GM18870 (cell line): ENCODE data around the gene QTRT2.

Source experiments
- ATAC-seq: cut with Tn5 transposase; IDR thresholded peaks from one replicate; pipeline ENCODE4 v1.9.1; 2021; ENCODE audit warnings: moderate library complexity; ENCODE audit not compliant: unreplicated experiment

Gene QTRT2

DNA sequence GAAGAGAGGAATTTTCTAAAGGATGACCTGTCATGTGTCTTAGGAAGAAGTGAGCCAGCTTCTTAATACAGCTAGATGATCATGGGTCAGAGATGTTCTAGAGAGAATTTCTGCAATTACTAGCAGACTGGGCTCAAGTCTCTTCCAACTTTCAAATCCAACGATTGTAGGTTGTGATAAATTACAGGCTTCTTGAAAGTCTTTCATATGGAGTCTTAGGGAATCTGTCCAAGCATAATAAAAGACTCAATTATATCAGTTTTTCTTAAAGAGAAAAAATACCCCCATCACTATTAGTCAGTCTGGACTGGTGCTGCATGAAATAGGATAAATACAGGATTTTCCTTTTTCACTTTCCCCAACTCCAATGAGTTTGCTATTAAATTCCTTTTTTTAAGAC lies 63.2 kb downstream of the QTRT2 start:
- no peak for ATAC-seq

DNA sequence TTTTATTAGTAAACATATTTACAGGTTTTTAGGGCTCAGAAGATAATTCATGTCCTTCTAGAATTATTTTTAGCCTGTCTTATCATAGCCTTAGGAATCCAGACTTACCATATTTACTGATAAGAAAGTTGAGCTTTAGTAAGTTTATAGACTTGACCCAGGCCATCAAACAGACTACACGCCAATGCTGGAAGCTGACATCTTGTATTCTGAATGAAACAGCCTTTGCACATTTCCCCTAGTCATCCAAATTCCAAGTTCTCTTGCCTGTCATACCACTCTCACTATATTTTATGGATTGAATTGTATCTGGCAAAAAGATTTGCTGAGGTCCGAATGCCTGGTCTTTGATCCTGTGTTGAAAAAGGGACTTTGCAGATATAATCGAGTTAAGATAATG lies 63.7 kb downstream of the QTRT2 start:
- no peak for ATAC-seq

DNA sequence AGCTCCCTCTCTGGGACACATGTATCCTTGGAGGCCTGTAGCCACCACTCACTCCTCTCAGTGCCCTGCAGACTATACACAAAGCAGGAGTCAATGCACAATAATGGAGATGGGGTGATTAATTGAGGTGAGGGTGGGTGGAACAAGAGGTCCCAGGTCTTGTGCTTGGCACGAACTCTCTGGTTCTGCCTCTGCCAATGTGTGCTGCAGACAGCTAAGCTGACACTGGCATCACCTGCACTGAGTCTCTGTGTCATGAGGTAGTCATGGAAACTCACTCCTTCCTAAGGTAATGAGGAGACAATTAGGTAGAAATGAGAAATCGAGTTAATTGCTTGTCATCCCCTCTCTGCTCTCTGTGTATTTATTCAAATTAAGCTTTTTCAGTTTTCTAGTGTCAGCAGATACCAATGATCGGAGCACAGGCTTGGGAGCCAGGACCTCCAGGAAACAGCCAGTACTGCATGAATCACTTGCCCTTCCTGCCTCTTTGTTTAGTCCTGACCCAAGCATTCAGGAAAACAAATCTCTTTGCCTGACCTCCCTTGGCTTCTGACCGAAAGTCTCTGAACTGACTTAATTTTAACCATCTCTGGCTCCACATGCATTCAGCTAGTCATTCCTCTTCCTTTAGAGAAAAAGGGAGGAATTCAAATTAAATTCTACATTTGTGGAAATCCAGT lies 65.6 kb downstream of the QTRT2 start:
- no peak for ATAC-seq

DNA sequence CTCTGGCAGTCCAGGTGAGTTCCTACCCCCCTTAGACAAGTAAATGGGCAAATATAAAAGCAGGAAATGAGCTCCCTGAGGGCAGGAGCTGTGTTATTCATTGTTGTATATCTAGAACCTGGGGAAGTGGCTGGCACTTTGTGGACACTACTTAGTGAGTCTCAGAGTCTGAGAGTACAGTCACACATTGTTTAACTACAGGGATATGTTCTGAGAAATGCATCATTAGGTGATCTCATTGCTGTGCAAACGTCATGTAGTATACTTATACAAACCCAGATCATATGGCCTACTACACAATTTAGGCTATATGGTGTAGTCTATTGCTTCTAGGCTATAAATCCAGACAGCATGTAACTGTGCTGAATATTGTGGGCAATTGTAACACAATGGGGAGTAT lies 69.9 kb downstream of the QTRT2 start:
- ATAC-seq: no peak

DNA sequence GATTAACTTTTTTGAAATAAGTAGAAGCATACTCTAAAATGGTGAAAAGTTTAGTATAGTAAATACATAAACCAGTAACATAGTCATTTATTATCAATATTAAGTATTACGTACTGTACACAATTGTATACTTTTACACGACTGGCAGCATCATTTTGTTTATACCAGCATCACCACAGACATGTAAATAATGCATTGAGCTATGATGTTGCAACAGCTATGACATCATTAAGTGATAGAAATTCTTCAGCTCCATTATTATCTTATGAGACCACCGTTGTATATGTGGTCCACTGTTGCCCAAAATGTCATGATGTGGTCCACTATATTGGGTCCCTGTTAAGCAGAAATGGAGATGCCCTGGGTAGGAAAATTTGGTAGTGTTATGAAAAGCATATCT lies 71.0 kb downstream of the QTRT2 start:
- no peak for ATAC-seq

DNA sequence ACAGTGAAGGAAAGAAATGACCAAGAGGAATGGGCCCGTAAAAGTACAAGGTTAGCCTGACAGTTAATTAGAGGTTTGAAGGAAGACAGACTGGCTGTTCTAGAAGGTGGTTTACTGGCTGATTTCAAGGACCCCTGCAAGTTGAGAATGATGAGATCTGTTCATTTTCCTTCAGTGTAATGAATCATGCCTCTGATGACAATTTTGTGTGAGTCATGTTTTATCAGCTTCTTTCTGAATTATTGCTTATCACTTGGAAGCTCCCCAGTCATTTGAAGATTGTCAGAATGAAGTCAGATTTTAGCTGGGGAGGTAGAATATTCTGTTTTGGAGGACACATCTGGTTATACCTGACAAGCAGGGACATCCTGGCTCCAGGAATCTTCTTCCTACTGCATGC lies 71.7 kb downstream of the QTRT2 start:
- no peak for ATAC-seq

DNA sequence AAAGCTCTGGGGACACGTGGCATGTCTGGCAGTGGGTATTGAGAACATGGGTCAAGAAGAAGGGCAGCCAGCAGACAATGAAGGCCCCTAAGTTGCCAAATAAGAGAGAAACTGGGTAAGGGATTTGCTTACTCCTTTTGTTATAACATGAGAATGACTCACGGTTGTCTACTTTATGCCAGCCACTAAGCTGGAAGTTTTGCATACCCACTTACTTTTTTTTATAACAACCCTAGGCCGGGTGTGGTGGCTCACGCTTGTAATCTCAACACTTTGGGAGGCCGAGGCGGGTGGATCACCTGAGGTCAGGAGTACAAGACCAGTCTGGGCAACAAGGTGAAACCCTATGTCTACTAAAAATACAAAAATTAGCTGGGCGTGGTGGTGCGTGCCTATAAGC lies 72.3 kb downstream of the QTRT2 start:
- no peak for ATAC-seq

DNA sequence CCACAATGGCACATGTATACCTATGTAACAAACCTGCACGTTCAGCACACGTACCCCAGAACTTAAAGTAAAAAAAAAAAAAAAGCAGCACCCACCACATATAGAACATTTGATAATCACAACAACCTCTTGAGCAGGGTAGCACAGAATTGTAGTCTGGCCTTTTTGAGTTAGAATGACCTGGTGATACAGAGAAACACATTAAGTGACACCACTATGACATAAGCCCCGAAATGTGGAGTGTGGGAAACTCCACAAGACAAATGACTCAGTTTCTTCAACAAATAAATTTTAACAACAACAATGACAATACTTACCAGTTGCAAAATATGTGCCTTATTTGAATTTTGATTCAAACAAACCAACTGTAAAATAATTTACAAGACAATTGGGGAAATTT lies 76.0 kb downstream of the QTRT2 start:
- ATAC-seq: no peak

DNA sequence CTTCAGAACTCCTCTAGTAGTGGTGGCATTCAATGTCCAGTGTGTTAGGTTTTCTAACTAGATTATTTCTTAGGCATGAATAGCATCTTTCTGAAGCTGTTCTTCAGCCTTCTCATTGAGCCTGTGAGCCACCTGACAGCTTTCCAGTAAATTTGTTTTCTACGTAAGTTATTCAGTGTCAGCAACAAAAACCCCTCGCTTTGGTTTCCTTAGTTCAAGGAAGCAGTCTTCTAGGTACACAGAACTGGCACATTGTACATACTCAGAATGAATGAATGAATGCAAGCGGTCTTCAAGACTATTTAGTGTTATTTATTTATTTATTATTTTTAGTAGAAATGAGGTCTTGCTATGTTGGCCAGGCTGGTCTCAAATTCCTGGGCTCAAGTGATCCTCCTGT lies 77.4 kb downstream of the QTRT2 start:
- no peak for ATAC-seq
